K562 (cell line): ENCODE measurements around the gene PPP2R2B. TPM values are rescaled to one million over a fixed set of nuclear protein-coding genes. Genes with fewer than 3 reads are reported as not detected.

Source experiments
- ATAC-seq: fragments of 200-7000 bp; cut with Tn5 transposase; 3 replicates; pipeline ENCODE4 v1.9.1; 2020; ENCODE audit warnings: moderate library complexity
- BruUV-seq: library from RNA; stranded (reverse); fragments of 400-500 nt; replicated peaks from 2 replicates; lab custom pipeline; 2021; lab: Mats Ljungman, UMichigan
- CTCF ChIA-PET: fragments of 300-600 bp; formaldehyde crosslinking; extraction: SDS; loops from one replicate; lab custom pipeline; 2021; ENCODE audit warnings: low intra/inter-chr PET ratio; lab: Yijun Ruan, JAX
- POLR2A ChIA-PET: fragments of 300-600, 350-650 bp; sonication (Branson Sonifier 250); formaldehyde crosslinking; extraction: SDS; loops from one replicate; lab custom pipeline; 2021; ENCODE audit warnings: antibody characterized with exemption, inconsistent platforms; lab: Yijun Ruan, JAX
- DNase-seq, 4 experiments: peaks; one replicate each; pipeline versions ENCODE4 v3.0.0 to v3.0.0-alpha.2; 2011 to 2018; ENCODE audit warnings: low spot score in 3 of 4, mixed read lengths in 3 of 4; ENCODE audit errors: extremely low read depth in 1 of 4
- FAIRE-seq: peaks from 2 replicates; lab custom pipeline; 2011; peaks lifted over from hg19 to GRCh38; lab: Jason Lieb, UNC
- H2AFZ ChIP-seq: 2 replicates; pipeline ENCODE4 v1.6.0; 2011; ENCODE audit warnings: low read depth, low read length, control low read depth, inconsistent platforms
- H3K27ac ChIP-seq: fragments of 200-600 bp; 3 replicates; pipeline ENCODE4 v1.8.0; 2011; ENCODE audit warnings: low read depth, mild to moderate bottlenecking, control low read depth, inconsistent platforms, low read length, moderate library complexity, mixed read lengths; ENCODE audit errors: extremely low read depth
- H3K27me3 ChIP-seq, 2 experiments: fragments of 300-600 bp in 1 of 2; 2 replicates in 1 of 2; 3 replicates in 1 of 2; pipeline versions ENCODE4 v1.6.0 to v1.8.0; 2011; ENCODE audit warnings: inconsistent platforms in 2 of 2, low read length in 2 of 2, mild to moderate bottlenecking in 1 of 2, mixed read lengths in 1 of 2, moderate library complexity in 1 of 2; ENCODE audit not compliant: control insufficient read depth in 2 of 2, insufficient read depth in 2 of 2
- H3K36me3 ChIP-seq: fragments of 300-600 bp; 3 replicates; pipeline ENCODE4 v1.8.0; 2011; ENCODE audit warnings: mild to moderate bottlenecking, low read length, inconsistent platforms; ENCODE audit not compliant: control insufficient read depth, insufficient read depth
- H3K4me1 ChIP-seq, 2 experiments: fragments of 200-600 bp in 1 of 2; replicated peaks in 1 of 2; 2 replicates in 1 of 2; 3 replicates in 1 of 2; pipeline versions ENCODE4 v1.5.1 to v1.8.0; 2011; ENCODE audit warnings: inconsistent platforms in 2 of 2, low read length in 2 of 2, mild to moderate bottlenecking in 1 of 2, mixed read lengths in 1 of 2, moderate library complexity in 1 of 2; ENCODE audit not compliant: control insufficient read depth in 2 of 2, insufficient read depth in 2 of 2
- H3K4me2 ChIP-seq: 2 replicates; pipeline ENCODE4 v1.6.1; 2011; ENCODE audit warnings: low read length, control low read depth, inconsistent platforms, mixed read lengths; ENCODE audit not compliant: insufficient read depth
- H3K4me3 ChIP-seq: fragments of 200-600 bp; sonication (generic), shearing (Covaris generic); 2 replicates; pipeline ENCODE4 v1.5.1; 2016; ENCODE audit warnings: control low read depth, inconsistent platforms
- H3K79me2 ChIP-seq: fragments of 200-600 bp; 3 replicates; pipeline ENCODE4 v1.8.0; 2011; ENCODE audit warnings: low read length, inconsistent platforms; ENCODE audit not compliant: control insufficient read depth, insufficient read depth
- H3K9ac ChIP-seq, 2 experiments: 2 replicates each; pipeline versions ENCODE4 v1.6.0 to v1.6.1; 2011; ENCODE audit warnings: low read depth in 2 of 2, low read length in 2 of 2, control low read depth in 1 of 2, inconsistent platforms in 1 of 2, mild to moderate bottlenecking in 1 of 2, mixed read lengths in 1 of 2; ENCODE audit not compliant: insufficient read depth in 1 of 2
- H3K9me1 ChIP-seq: one replicate; pipeline ENCODE4 v1.6.0; 2011; ENCODE audit warnings: inconsistent platforms, mild to moderate bottlenecking, low read length, moderate library complexity; ENCODE audit not compliant: control insufficient read depth, insufficient read depth
- H3K9me3 ChIP-seq: replicated peaks from 2 replicates; pipeline ENCODE4 v1.5.1; 2011; ENCODE audit warnings: low read depth, low read length, inconsistent platforms; ENCODE audit not compliant: control insufficient read depth, insufficient read depth
- H4K20me1 ChIP-seq: replicated peaks from 2 replicates; pipeline ENCODE4 v1.6.1; 2011; ENCODE audit warnings: low read length, inconsistent platforms, mixed read lengths; ENCODE audit not compliant: control insufficient read depth, insufficient read depth
- ATF4 ChIP-seq: fragments of 450-650 bp; formaldehyde crosslinking; IDR thresholded peaks from 2 replicates; pipeline ENCODE4 v1.4.0; 2022; ENCODE audit warnings: mild to moderate bottlenecking, moderate library complexity
- DACH1 ChIP-seq: fragments of 450-650 bp; IDR thresholded peaks from 2 replicates; pipeline ENCODE4 v1.6.1; 2018; ENCODE audit not compliant: partially characterized antibody
- ERF ChIP-seq: fragments of 450-650 bp; formaldehyde crosslinking; IDR thresholded peaks from 2 replicates; pipeline ENCODE4 v1.4.0; 2020; ENCODE audit warnings: mild to moderate bottlenecking, mixed read lengths
- GTF2B ChIP-seq: IDR thresholded peaks from 2 replicates; pipeline ENCODE4 v1.6.1; 2011; ENCODE audit not compliant: insufficient read length; ENCODE audit errors: extremely low read depth
- HNRNPK ChIP-seq: fragments of 200-400 bp; formaldehyde crosslinking; IDR thresholded peaks from one replicate; pipeline ENCODE4 v1.6.1; 2018; ENCODE audit warnings: mild to moderate bottlenecking, low read depth, low read length; ENCODE audit not compliant: poor library complexity, severe bottlenecking
- IRF2 ChIP-seq: sonication (generic); formaldehyde crosslinking; IDR thresholded peaks from 2 replicates; pipeline ENCODE4 v1.8.1; 2022; ENCODE audit warnings: mild to moderate bottlenecking, missing genetic modification reagents
- L3MBTL2 ChIP-seq: fragments of 450-650 bp; IDR thresholded peaks from 2 replicates; pipeline ENCODE4 v1.6.1; 2016; ENCODE audit warnings: mild to moderate bottlenecking, moderate library complexity
- MEF2A ChIP-seq: IDR thresholded peaks from 2 replicates; pipeline ENCODE4 v1.6.1; 2011; ENCODE audit warnings: low read depth, mild to moderate bottlenecking, low read length, moderate library complexity; ENCODE audit not compliant: control insufficient read depth
- POLR2G ChIP-seq: fragments of 200-400 bp; formaldehyde crosslinking; IDR thresholded peaks from 2 replicates; pipeline ENCODE4 v1.6.1; 2017; ENCODE audit warnings: low read depth, mild to moderate bottlenecking, antibody characterized with exemption, low read length, moderate library complexity
- PTRF ChIP-seq: fragments of 450-650 bp; IDR thresholded peaks from 2 replicates; pipeline ENCODE4 v1.6.1; 2016; ENCODE audit warnings: mild to moderate bottlenecking, missing genetic modification characterization, missing compliant biosample characterization
- SRSF9 ChIP-seq: fragments of 200-400 bp; formaldehyde crosslinking; IDR thresholded peaks from 2 replicates; pipeline ENCODE4 v1.6.1; 2017; ENCODE audit warnings: low read depth, low read length, borderline replicate concordance
- TAF15 ChIP-seq: fragments of 200-400 bp; formaldehyde crosslinking; IDR thresholded peaks from 2 replicates; pipeline ENCODE4 v1.6.1; 2017; ENCODE audit warnings: mild to moderate bottlenecking, low read depth, low read length, moderate library complexity
- TBL1XR1 ChIP-seq, 2 experiments: IDR thresholded peaks; 2 replicates each; pipeline ENCODE4 v1.6.1; 2012; ENCODE audit warnings: improper control_type of control experiment in 2 of 2, low read length in 2 of 2, mild to moderate bottlenecking in 1 of 2
- TSC22D4 ChIP-seq: fragments of 450-650 bp; IDR thresholded peaks from 2 replicates; pipeline ENCODE4 v1.6.1; 2016; ENCODE audit warnings: missing genetic modification characterization, missing biosample characterization, control low read depth
- ZNF12 ChIP-seq: sonication (generic); formaldehyde crosslinking; IDR thresholded peaks from 2 replicates; pipeline ENCODE4 v1.4.0; 2020; ENCODE audit warnings: mild to moderate bottlenecking, missing genetic modification reagents
- ZNF140 ChIP-seq: fragments of 250-450 bp; sonication (Bioruptor Pico); IDR thresholded peaks from 2 replicates; pipeline ENCODE4 v1.8.0; 2021; ENCODE audit warnings: moderate library complexity, mild to moderate bottlenecking, inconsistent platforms
- ZNF384 ChIP-seq: IDR thresholded peaks from 2 replicates; pipeline ENCODE4 v1.6.1; 2012; ENCODE audit warnings: low read depth, low read length, improper control_type of control experiment
- ZNF395 ChIP-seq: fragments of 200-800 bp; sonication (Bioruptor generic); IDR thresholded peaks from 2 replicates; pipeline ENCODE4 v1.6.1; 2017; ENCODE audit warnings: missing genetic modification characterization, missing compliant biosample characterization
- WGBS: fragments of 100-300 bp; shearing (Covaris generic); methylation state at CpG from one replicate; pipeline ENCODE4 v1.1.6; 2016; ENCODE audit warnings: low coverage, mixed read lengths; ENCODE audit not compliant: insufficient coverage; ENCODE audit errors: missing lambda C conversion rate; 5-methylcytosine and 5-hydroxymethylcytosine counted together
- in situ Hi-C: fragments of 300-500 bp; cut with MboI; formaldehyde crosslinking; loops from 4 replicates; pipeline ENCODE4 v1.15.0; 2018; ENCODE audit warnings: inconsistent platforms, mixed read lengths
- intact Hi-C: fragments of 100-400 bp; cut with micrococcal nuclease; formaldehyde crosslinking; loops from 2 replicates; pipeline ENCODE4 v1.14.2; 2022
- polyA plus RNA-seq, 8 experiments: library from polyadenylated mRNA; depleted of rRNA in 4 of 8; stranded (reverse) in 5 of 8; unstranded in 3 of 8; fragments of >200 nt; fragmentation: Nextera tagmentation in 2 of 8; fragmentation: Illumina TruSeq in 1 of 8; extraction: Ambion mirVana in 2 of 8; extraction: Trizol in 1 of 8; gene quantifications; 2 replicates each; pipeline versions ENCODE4 v1.2.1 to v1.2.3, GENCODE V29; 2011 to 2014; ENCODE audit warnings: inconsistent platforms in 1 of 8, missing spikeins in 1 of 8
- total RNA-seq, 7 experiments: library from RNA; depleted of rRNA in 6 of 7; stranded (reverse); fragments of >200 nt in 6 of 7; fragmentation: Illumina TruSeq in 2 of 7; extraction: Trizol in 2 of 7; gene quantifications; 2 replicates each; pipeline versions ENCODE4 v1.2.1 to v1.2.3, GENCODE V29; 2011 to 2021; ENCODE audit warnings: low replicate concordance in 1 of 7

PPP2R2B gene
- total and polyA plus RNA-seq, 9 of the 15 experiments (the other 6 are each of a cell fraction or from before 2014, with no cell fraction given): not detected

GRCh38 chr5:146656703-146657102, 221.9 kb downstream of the PPP2R2B start:
- in situ Hi-C loops: no loop called here
- no peaks in the 10 kb centered on the region for H4K20me1 ChIP-seq

More at GRCh38 chr5:146656703-146657102, 221.9 kb downstream of the PPP2R2B start:
- Histone ChIP-seq H3K36me3 (no peaks in the 10 kb centered on the region), H3K4me1 (no peaks in the 10 kb centered on the region), H3K79me2 (no peaks in the 10 kb centered on the region), H3K9me1 (no peaks in the 10 kb centered on the region), H3K27me3 (no peaks in the 10 kb centered on the region), H3K9ac (no peak overlapping the region), H3K9me3 (no peaks in the 10 kb centered on the region), H3K27ac (no peak overlapping the region), H3K4me3 (no peak overlapping the region), H2AFZ (no peak overlapping the region), H3K4me2 (no peak overlapping the region)
- CTCF ChIA-PET: no interaction called here
- DNase-seq: no peak
- no peak for ATAC-seq
- intact Hi-C loops: no loop called here
- WGBS: 0% methylated on average over 7 of the region's 7 CpGs
- no peak for FAIRE-seq
- TF ChIP-seq TBL1XR1 (IDR thresholded peaks at IDR 0.05; ENCODE audit: low read length in 2 of 2) (no peak), PTRF (no peak), GTF2B (no peak), DACH1 (no peak), TSC22D4 (tag) (no peak), TAF15 (no peak), L3MBTL2 (no peak), HNRNPK (no peak), ERF (CRISPR knock-in tag) (no peak), ZNF12 (CRISPR knock-in tag) (no peak), ATF4 (CRISPR knock-in tag) (no peak), MEF2A (no peak), ZNF140 (CRISPR knock-in tag) (no peak), ZNF395 (CRISPR knock-in tag) (no peak), IRF2 (CRISPR knock-in tag) (no peak), POLR2G (no peak), SRSF9 (no peak), ZNF384 (no peak)
- POLR2A ChIA-PET: no interaction called here
- no TSS peak for BruUV-seq
